GM19043 (cell line): ENCODE results near the gene GAREM2.

Experiments used
- ATAC-seq: cut with Tn5 transposase; IDR thresholded peaks from one replicate; pipeline ENCODE4 v1.9.1; 2021; ENCODE audit warnings: low read depth; ENCODE audit not compliant: unreplicated experiment

Gene GAREM2

GRCh38 chr2:26224095-26224494 lies 51.2 kb downstream of the GAREM2 start:
- ATAC-seq = no peak

GRCh38 chr2:26229595-26229994 lies 56.7 kb downstream of the GAREM2 start:
- ATAC-seq = no peak

GRCh38 chr2:26230806-26231205 lies 57.9 kb downstream of the GAREM2 start:
- no peak for ATAC-seq

DNA sequence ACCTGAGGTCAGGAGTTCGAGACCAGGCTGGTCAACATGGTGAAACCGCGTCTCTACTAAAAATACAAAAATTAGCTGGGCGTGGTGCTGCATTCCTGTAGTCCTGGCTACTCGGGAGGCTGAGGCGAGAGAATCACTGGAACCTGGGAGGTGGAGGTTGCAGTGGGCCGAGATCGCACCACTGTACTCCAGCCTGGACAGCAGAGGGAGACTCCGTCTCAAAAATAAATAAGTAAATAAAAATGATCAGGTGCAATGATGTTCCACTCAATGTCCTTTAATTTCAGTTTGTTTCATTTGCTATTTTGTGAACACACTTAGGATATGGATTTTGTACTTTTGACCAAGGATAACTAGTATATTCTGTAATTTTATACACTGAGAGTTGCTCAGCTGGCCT lies 62.2 kb downstream of the GAREM2 start:
- ATAC-seq = no peak

- no peak for ATAC-seq
These were observed 65.0 kb downstream of the GAREM2 start for GRCh38 chr2:26237868-26238267.

GRCh38 chr2:26238311-26238958 lies 65.5 kb downstream of the GAREM2 start:
- ATAC-seq = no peak
